Neural cell (in vitro differentiated cells): Measurements from ENCODE around the gene PLSCR4. TPM values are rescaled to one million over a fixed set of nuclear protein-coding genes. Genes with fewer than 3 reads are reported as not detected.

Source experiments
- H2AFZ ChIP-seq: fragments of 200-600, 300-800 bp; sonication (generic), shearing (Covaris generic); 2 replicates; pipeline ENCODE4 v1.6.0; 2014; ENCODE audit warnings: low read depth, mild to moderate bottlenecking, antibody characterized with exemption, low read length, moderate library complexity
- H3F3A ChIP-seq: fragments of 200-600 bp; shearing (Covaris generic); 2 replicates; pipeline ENCODE4 v1.6.1; 2016; ENCODE audit warnings: mild to moderate bottlenecking, moderate library complexity, mixed read lengths, antibody characterized with exemption, low read length; ENCODE audit not compliant: insufficient read depth, poor library complexity, severe bottlenecking
- H3K27ac ChIP-seq: fragments of 200-600, 300-800 bp; sonication (generic), shearing (Covaris generic); 2 replicates; pipeline ENCODE4 v1.5.1; 2014; ENCODE audit warnings: mild to moderate bottlenecking, low read length, moderate library complexity
- H3K27me3 ChIP-seq: fragments of 300-800, 200-600 bp; sonication (generic), shearing (Covaris generic); 2 replicates; pipeline ENCODE4 v1.6.0; 2014; ENCODE audit warnings: mild to moderate bottlenecking, low read depth, low read length, moderate library complexity; ENCODE audit not compliant: insufficient read depth
- H3K36me3 ChIP-seq: fragments of 300-800, 200-600 bp; sonication (generic), shearing (Covaris generic); 2 replicates; pipeline ENCODE4 v1.5.1; 2014; ENCODE audit warnings: mild to moderate bottlenecking, antibody characterized with exemption, low read length, moderate library complexity; ENCODE audit not compliant: insufficient read depth
- H3K4me2 ChIP-seq: fragments of 300-800, 200-600 bp; sonication (generic), shearing (Covaris generic); 2 replicates; pipeline ENCODE4 v1.6.0; 2014; ENCODE audit warnings: mild to moderate bottlenecking, low read length
- H3K4me3 ChIP-seq: fragments of 300-800, 200-600 bp; sonication (generic), shearing (Covaris generic); 2 replicates; pipeline ENCODE4 v1.5.1; 2014; ENCODE audit warnings: mild to moderate bottlenecking, low read length, moderate library complexity
- H3K79me2 ChIP-seq: fragments of 200-600 bp; shearing (Covaris generic); replicated peaks from 2 replicates; pipeline ENCODE4 v1.6.0; 2014; ENCODE audit warnings: mild to moderate bottlenecking, low read length, moderate library complexity; ENCODE audit not compliant: insufficient read depth
- H3K9ac ChIP-seq: fragments of 300-800, 200-600 bp; sonication (generic), shearing (Covaris generic); 2 replicates; pipeline ENCODE4 v1.6.1; 2016; ENCODE audit warnings: mild to moderate bottlenecking, low read length, mixed read lengths
- H3K9me2 ChIP-seq: fragments of 200-600 bp; shearing (Covaris generic); 2 replicates; pipeline ENCODE4 v1.6.1; 2016; ENCODE audit warnings: mild to moderate bottlenecking, low read length, mixed read lengths; ENCODE audit not compliant: insufficient read depth
- H3K9me3 ChIP-seq: fragments of 200-600, 300-800 bp; sonication (generic), shearing (Covaris generic); 2 replicates; pipeline ENCODE4 v1.6.1; 2016; ENCODE audit warnings: mild to moderate bottlenecking, mixed run types, low read length, moderate library complexity, mixed read lengths
- H4K20me1 ChIP-seq: fragments of 200-600 bp; shearing (Covaris generic); 2 replicates; pipeline ENCODE4 v1.6.1; 2016; ENCODE audit warnings: mild to moderate bottlenecking, mixed run types; ENCODE audit not compliant: insufficient read depth
- EP300 ChIP-seq: fragments of 450-650 bp; conservative IDR thresholded peaks from 2 replicates; pipeline ENCODE4 v1.6.1; 2014; ENCODE audit warnings: antibody characterized with exemption, mild to moderate bottlenecking, moderate library complexity; ENCODE audit not compliant: poor library complexity, severe bottlenecking
- EZH2 ChIP-seq: fragments of 200-600, 300-800 bp; shearing (Covaris generic), sonication (generic); IDR thresholded peaks from 2 replicates; pipeline ENCODE4 v1.6.1; 2014; ENCODE audit warnings: antibody characterized with exemption, low read length, borderline replicate concordance, mild to moderate bottlenecking; ENCODE audit not compliant: insufficient read depth, poor library complexity, severe bottlenecking
- MXI1 ChIP-seq: fragments of 450-650 bp; conservative IDR thresholded peaks from 2 replicates; pipeline ENCODE4 v1.6.1; 2014; ENCODE audit warnings: antibody characterized with exemption, mild to moderate bottlenecking; ENCODE audit not compliant: poor library complexity, severe bottlenecking
- POLR2AphosphoS5 ChIP-seq: IDR thresholded peaks from 2 replicates; pipeline ENCODE4 v1.6.1; 2012
- RAD21 ChIP-seq: fragments of 450-650 bp; conservative IDR thresholded peaks from 2 replicates; pipeline ENCODE4 v1.6.1; 2014; ENCODE audit warnings: antibody characterized with exemption, mild to moderate bottlenecking, moderate library complexity
- SMC3 ChIP-seq: fragments of 450-650 bp; conservative IDR thresholded peaks from 2 replicates; pipeline ENCODE4 v1.6.1; 2014; ENCODE audit warnings: antibody characterized with exemption, mild to moderate bottlenecking, moderate library complexity; ENCODE audit not compliant: poor library complexity
- TAF1 ChIP-seq: IDR thresholded peaks from 2 replicates; pipeline ENCODE4 v1.6.1; 2012; ENCODE audit warnings: low read depth
- polyA plus RNA-seq: library from polyadenylated mRNA; depleted of rRNA; stranded (reverse); fragments of >200 nt; gene quantifications from 2 replicates; pipeline ENCODE4 v1.2.3, GENCODE V29; 2014
- TF ChIP-seq, protein P1 (sequence below): IDR thresholded peaks from 2 replicates; pipeline ENCODE4 v1.6.1; 2012; ENCODE audit warnings: borderline replicate concordance
- TF ChIP-seq, protein P2 (sequence below): fragments of 450-650 bp; IDR thresholded peaks from 2 replicates; pipeline ENCODE4 v1.5.1; 2014; ENCODE audit warnings: antibody characterized with exemption, mild to moderate bottlenecking, moderate library complexity; ENCODE audit not compliant: poor library complexity, severe bottlenecking

PLSCR4 gene
- polyA plus RNA-seq, 1 donor from 2014 or later, result not detected

DNA sequence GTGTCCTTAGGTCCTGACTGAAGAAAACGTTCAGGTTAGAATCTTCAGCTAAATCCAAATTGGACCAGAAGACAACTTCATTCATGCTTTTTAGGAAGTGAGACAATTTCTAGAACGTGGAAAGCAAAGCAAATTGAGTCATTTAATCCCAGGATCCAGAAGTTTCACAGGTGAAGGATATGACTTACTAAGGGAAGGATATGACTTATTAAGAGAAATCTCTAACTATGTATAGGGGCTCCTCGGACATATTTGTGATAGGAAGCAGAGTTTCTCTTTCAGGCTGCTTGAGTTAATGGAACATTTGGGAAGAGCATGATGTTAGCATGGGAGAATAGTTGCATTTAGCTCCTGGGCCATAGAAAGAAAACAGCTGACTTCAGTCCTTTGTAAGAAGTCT lies 73.8 kb downstream of the PLSCR4 start:
- Histone ChIP-seq H3K9me3 (no peaks in the 10 kb centered on the region), H3K36me3 (no peaks in the 10 kb centered on the region), H3K4me3 (no peak overlapping the region), H3K27ac (no peak overlapping the region), H4K20me1 (no peaks in the 10 kb centered on the region), H3K9ac (no peak overlapping the region), H3F3A (no peaks in the 10 kb centered on the region), H2AFZ (no peak overlapping the region), H3K4me2 (no peak overlapping the region), H3K9me2 (no peaks in the 10 kb centered on the region), H3K79me2 (no peaks in the 10 kb centered on the region), H3K27me3 (no peaks in the 10 kb centered on the region)
- TF ChIP-seq EZH2 (no peak), MXI1 (no peak), SMC3 (no peak), EP300 (no peak), POLR2AphosphoS5 (no peak), RAD21 (no peak), TAF1 (no peak)
- TF ChIP-seq, protein P1, sequence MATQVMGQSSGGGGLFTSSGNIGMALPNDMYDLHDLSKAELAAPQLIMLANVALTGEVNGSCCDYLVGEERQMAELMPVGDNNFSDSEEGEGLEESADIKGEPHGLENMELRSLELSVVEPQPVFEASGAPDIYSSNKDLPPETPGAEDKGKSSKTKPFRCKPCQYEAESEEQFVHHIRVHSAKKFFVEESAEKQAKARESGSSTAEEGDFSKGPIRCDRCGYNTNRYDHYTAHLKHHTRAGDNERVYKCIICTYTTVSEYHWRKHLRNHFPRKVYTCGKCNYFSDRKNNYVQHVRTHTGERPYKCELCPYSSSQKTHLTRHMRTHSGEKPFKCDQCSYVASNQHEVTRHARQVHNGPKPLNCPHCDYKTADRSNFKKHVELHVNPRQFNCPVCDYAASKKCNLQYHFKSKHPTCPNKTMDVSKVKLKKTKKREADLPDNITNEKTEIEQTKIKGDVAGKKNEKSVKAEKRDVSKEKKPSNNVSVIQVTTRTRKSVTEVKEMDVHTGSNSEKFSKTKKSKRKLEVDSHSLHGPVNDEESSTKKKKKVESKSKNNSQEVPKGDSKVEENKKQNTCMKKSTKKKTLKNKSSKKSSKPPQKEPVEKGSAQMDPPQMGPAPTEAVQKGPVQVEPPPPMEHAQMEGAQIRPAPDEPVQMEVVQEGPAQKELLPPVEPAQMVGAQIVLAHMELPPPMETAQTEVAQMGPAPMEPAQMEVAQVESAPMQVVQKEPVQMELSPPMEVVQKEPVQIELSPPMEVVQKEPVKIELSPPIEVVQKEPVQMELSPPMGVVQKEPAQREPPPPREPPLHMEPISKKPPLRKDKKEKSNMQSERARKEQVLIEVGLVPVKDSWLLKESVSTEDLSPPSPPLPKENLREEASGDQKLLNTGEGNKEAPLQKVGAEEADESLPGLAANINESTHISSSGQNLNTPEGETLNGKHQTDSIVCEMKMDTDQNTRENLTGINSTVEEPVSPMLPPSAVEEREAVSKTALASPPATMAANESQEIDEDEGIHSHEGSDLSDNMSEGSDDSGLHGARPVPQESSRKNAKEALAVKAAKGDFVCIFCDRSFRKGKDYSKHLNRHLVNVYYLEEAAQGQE, result no peak
- TF ChIP-seq, protein P2, sequence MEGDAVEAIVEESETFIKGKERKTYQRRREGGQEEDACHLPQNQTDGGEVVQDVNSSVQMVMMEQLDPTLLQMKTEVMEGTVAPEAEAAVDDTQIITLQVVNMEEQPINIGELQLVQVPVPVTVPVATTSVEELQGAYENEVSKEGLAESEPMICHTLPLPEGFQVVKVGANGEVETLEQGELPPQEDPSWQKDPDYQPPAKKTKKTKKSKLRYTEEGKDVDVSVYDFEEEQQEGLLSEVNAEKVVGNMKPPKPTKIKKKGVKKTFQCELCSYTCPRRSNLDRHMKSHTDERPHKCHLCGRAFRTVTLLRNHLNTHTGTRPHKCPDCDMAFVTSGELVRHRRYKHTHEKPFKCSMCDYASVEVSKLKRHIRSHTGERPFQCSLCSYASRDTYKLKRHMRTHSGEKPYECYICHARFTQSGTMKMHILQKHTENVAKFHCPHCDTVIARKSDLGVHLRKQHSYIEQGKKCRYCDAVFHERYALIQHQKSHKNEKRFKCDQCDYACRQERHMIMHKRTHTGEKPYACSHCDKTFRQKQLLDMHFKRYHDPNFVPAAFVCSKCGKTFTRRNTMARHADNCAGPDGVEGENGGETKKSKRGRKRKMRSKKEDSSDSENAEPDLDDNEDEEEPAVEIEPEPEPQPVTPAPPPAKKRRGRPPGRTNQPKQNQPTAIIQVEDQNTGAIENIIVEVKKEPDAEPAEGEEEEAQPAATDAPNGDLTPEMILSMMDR, result no peak

DNA sequence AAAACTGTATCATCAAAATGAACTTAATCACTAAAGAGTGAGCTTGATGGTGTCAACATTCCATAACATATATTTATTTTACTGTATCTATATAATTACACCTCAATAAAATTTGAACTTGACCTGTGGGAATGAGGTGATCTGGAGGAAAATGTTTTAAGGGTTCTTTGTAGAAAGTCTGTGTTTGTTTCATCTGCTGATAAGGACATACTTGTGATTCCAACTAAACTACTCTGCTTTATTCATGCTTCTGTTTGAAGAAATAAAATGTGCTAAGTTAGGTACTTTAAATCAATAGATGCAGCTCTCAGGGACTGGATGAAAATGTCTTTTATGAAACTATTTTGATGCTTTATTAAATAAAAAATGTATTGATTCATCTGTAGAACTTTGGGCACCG lies 78.3 kb downstream of the PLSCR4 start:
- H3K4me3 ChIP-seq, result no peak overlapping the region
- H3K9me2 ChIP-seq, result no peaks in the 10 kb centered on the region
- H3K4me2 ChIP-seq, result no peak overlapping the region
- no peaks in the 10 kb centered on the region for H4K20me1 ChIP-seq
- no peaks in the 10 kb centered on the region for H3K27me3 ChIP-seq
- H3F3A ChIP-seq, result no peaks in the 10 kb centered on the region
- H3K9me3 ChIP-seq, result no peaks in the 10 kb centered on the region
- H3K79me2 ChIP-seq, result no peaks in the 10 kb centered on the region
- no peak overlapping the region for H3K27ac ChIP-seq
- no peak for TF ChIP-seq MXI1
- no peak for TF ChIP-seq SMC3
- no peak for TF ChIP-seq EP300
- TF ChIP-seq TAF1, result no peak
- no peak for TF ChIP-seq POLR2AphosphoS5
- TF ChIP-seq, protein P1, result no peak
- no peak for TF ChIP-seq RAD21
- TF ChIP-seq, protein P2, result no peak
- TF ChIP-seq EZH2, result no peak
- H2AFZ ChIP-seq, result no peak overlapping the region
- no peak overlapping the region for H3K9ac ChIP-seq
- no peaks in the 10 kb centered on the region for H3K36me3 ChIP-seq
